NCI-H2196 treated with DMSO at 0.1 percent for 48 hours (cell line): ENCODE results near the gene SLC7A4.
"Not testable (repeated sequence)": the region's sequence is repeated elsewhere in the genome, so short reads cannot be mapped to it uniquely, and the experiment has no call there.

ENCODE experiments used
- DNase-seq: peaks from one replicate; lab custom pipeline; 2025; ENCODE audit not compliant: unreplicated experiment; lab: John Stamatoyannopoulos, UW

Gene SLC7A4

GRCh38 chr22:21032037-21032867 lies at the start of gene SLC7A4:
Gene SLC7A4, minus strand, starts transcription at chr22:21032561. Its CDS starts 749 bp downstream, at chr22:21031812.
- DNase-seq = no peak

DNA sequence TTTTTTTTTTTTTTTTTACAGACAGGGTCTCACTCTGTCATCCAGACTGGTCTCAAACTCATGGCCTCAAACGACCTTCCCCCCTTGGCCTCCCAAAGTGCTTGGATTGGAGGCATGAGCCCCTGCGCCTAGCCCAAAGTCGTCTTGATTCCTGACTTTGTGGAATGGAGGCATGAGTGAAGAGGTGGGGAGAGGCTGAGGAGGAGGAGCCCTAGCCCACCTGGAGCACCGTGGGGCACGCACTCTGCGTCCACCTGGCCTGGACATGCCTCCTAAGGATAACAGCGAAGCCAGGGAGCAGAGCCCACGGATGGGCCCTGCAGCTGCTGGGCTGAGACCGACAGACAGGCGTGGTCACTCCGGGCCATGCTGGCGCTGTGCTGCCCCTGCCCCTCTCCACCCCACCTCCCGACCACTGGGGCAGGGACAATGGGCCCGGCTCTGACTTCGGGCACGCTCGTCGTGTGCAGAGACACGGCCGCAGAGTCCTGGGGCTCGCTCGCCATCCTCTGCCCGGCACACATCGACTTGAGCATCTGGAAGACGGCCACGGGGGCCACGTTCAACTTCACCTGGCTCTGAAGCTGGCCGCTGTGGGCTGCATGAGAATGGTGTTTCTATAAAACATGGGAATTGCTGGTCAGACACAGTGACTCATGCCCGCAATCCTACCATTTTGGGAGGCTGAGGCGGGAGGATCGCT lies 48.2 kb upstream of the SLC7A4 start:
- no peak for DNase-seq

DNA sequence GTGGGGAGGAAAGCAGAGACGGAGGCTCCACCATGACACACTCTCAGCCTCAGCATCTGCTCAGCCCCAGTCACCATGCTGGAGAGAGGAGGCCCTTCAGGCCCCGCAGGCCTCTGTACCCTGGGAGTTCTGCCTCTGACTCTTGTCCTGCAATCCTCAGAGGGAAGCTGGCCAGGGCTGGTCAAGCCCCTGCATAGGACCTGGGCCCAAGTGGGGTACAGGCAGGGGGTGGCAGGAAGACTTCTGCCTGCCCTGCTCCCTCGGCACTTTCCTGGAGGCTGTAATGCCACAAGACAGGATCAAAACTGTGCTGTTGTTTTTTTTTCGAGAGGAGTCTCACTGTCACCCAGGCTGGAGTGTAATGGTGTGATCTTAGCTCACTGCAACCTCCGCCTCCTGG lies 47.1 kb upstream of the SLC7A4 start:
- DNase-seq = no peak

DNA sequence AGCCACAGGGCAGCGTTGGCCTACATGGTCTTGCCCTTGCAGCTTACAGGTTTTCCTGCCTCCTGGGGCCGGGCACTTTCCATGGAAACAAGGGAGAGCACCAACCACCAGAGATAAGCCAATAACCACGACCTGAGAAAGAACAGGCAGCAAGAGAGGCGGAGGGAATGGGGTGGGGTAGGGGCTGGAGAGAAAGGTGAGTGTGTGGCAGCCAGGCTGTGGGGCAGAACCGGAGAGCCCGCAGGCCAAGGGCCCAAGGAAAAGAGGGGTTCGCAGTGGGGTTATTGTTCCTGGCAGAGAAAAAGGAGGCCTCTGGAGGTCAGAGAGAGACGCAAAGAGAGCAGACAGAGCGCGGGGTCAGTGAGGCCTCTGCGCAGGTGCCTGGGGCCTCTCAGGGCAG lies 46.6 kb upstream of the SLC7A4 start:
- DNase-seq = no peak

DNA sequence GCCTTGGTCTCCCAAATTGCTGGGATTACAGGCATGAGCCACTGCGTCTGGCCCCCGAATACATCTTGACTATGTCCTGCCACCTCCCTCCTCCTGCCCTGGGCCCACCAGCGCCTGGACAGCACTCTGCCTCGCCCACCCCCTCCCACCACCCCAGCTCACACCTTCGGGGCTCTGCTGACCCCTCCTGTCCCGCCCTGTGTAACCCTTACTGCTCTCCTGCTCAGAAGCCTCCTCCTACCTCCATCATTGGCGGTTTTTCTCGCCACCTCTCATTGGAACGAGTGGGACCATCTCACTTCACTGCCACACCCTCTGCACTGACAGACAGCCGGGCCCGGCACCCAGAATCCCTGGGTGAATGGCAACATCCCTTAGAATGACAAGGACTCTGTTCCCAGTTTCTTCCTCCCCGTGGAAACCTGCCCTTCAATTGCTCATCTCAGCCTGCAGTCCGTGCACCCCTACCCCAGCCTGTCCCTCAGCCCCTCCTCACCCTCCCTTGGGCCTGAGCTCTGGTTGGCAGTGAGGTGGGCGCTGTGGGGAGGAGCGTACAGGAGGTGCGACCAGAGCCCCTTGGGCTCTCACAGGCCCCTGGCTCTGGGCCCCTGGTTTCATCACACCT lies 45.6 kb upstream of the SLC7A4 start:
- DNase-seq = no peak

GRCh38 chr22:21076912-21077625 lies 44.7 kb upstream of the SLC7A4 start:
- no peak for DNase-seq

GRCh38 chr22:21075516-21076138 lies 43.3 kb upstream of the SLC7A4 start:
- DNase-seq = no peak

GRCh38 chr22:21074102-21074715 lies 41.8 kb upstream of the SLC7A4 start:
- DNase-seq = no peak

DNA sequence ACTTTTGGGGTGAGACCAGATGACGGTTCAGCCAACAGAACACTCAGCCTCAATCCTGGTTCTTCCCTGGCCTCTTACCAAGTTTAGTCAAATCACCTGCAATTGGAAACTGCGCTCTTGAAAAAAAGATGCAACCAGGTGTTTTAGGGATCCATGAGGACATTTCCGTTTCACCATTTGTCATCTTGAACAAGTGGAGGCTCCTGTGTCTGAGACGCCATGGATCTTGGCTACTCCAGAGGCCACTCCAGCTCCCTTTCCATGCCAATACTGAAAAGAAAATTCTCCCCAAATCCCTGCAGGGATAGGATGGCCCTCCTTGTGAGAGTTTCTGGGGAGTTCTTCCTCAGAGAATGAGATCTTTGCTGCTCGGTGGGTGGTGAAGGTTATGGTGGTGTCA lies 41.1 kb upstream of the SLC7A4 start:
- DNase-seq = no peak

DNA sequence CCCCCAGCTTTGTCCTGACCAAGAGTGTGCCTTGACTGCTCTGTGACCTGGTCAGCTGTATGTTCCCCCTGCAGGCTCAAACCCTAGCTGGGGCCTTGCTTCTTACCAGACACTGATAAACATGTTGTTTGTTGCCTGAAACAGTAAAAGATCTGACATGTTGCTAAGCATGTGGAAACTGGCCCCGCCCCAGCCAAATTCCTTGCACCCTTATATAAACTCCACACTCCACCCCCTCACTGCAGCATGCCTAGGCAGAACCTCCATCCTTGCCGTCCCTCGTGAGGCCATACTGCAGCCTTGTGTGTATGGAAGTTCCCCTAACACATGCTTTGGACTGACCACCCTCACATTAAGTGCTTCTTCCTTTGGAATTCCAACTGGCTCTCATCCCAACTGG lies 40.7 kb upstream of the SLC7A4 start:
- no peak for DNase-seq

DNA sequence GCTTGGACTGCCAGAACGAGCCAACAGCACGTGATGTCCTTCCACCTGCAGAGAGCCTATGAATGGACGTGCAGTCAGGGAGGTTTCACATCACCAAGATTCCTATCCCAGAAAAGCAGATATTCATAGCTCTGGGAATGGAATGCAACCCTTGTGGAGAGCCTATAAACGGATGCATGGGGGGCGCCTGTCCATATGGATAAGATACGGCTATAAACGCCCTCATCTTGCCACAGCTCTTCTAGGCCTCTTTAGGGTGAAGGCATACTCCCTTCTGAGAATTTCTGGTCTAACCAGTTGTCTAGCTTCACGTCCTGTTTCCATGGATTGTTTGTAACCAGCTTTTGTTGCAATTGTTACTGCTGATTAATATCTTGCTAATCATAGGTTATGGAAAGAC lies 39.4 kb upstream of the SLC7A4 start:
- DNase-seq = not testable (repeated sequence)

- DNase-seq = no peak
These were observed 38.6 kb upstream of the SLC7A4 start for GRCh38 chr22:21070690-21071615.

DNA sequence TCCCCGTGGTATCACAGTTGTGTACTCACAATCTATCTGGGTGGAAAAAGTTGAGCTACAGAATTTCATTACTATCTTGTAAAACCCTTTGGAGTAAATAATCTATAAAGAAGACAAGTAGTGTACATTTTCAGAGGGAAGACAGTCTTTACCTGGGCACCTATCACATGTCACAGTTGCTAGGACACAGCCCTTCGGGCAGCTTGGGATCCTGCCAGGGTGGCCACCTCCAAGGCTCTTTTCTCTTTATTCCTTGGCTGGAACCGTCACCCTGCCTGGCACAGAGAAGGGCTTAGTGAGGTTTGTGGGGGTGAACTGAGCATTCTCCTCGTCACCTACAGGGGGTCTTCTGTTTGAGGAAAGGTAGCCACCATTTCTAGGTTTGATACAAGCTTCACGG lies 37.0 kb upstream of the SLC7A4 start:
- no peak for DNase-seq

DNA sequence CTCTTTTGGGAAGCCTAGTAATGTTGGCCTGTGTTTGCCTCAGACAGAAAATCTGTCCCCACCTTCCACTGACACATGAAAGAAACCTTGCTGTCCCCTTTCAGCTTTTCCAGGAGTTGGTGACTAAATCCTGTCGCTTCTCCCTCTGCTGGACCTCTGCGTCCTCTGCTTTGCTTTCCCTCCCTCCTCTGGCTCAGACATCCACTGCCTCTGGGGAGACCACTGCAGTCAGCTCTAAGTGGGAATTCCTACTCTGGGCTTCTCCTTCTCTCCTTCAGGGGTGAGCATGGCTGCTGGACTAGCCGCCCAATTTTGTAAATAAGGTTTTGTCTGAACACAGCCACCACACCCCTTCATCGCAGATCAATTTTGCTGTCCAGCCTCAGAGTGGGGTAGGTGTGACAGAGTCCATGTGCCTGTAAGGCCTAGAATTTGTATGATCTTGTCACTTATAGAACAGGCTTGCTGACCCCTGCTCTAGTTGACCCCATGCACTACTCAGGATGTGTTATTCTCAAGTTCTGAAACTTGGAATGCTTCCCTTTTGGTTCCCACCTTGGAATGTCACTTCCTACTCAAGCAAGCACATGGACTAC lies 36.4 kb upstream of the SLC7A4 start:
- no peak for DNase-seq

- no peak for DNase-seq
These were observed 35.7 kb upstream of the SLC7A4 start for GRCh38 chr22:21067901-21068680.

DNA sequence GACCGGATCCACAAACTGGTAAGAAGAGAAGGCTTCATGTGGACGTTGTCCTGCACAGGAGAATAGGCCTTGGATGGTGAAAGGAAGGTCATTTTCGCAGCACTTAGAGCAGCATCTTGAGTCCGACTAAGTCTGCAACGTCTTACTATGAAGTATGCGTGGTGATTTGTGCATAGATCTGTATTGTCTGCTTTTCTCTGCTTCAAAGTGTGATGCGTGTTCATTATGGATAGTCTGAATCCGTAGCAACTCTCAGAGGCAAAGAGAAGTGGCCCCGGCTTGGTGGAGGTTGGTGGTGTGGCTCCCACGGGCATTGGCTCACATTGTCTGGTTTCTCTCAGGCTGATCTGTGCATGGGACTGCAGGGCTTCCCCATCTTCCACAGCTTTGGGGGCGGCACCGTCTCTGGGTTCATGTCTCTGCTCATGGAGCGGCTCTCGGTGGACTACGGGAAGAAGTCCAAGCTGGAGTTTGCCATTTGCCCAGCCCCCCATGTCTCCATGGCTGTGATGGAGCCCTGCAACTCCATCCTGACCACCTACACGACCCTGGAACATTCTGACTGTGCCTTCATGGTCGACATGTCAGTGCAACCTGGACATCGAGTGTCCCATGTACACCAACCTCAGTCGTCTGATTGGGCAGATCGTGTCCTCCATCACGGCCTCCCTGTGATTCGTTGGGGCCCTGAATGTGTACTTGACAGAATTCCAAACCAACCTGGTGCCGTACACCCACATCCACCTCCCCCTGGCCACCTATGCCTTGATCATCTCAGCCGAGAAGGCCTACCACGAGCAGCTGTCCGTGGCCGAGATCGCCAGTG lies 34.9 kb upstream of the SLC7A4 start:
- no peak for DNase-seq
